Stimulated activated CD4-positive, alpha-beta T cell treated with anti-CD3 and anti-CD28 coated beads, Interleukin-12 subunit alpha, Interleukin-12 subunit beta, amount 100 ng/mL, for 4 hours (primary cell): ENCODE data around the gene KCNMA1.
"Not testable (repeated sequence)": the region's sequence is repeated elsewhere in the genome, so short reads cannot be mapped to it uniquely, and the experiment has no call there.

Experiments
- DNase-seq: peaks from one replicate; pipeline ENCODE4 v3.0.0-alpha.2; 2020

KCNMA1 gene

GRCh38 chr10:77409697-77410471, 227.7 kb downstream of the KCNMA1 start:
- DNase-seq: no peak

GRCh38 chr10:77408259-77408658, 229.3 kb downstream of the KCNMA1 start:
- DNase-seq: no peak

GRCh38 chr10:77406764-77407430, 230.7 kb downstream of the KCNMA1 start:
- DNase-seq: no peak

GRCh38 chr10:77405771-77406241, 231.8 kb downstream of the KCNMA1 start:
- DNase-seq: no peak

- no peak for DNase-seq
Observed at GRCh38 chr10:77404810-77405209, 232.8 kb downstream of the KCNMA1 start.

GRCh38 chr10:77403761-77404160, 233.8 kb downstream of the KCNMA1 start:
- DNase-seq: no peak

GRCh38 chr10:77401683-77402082, 235.9 kb downstream of the KCNMA1 start:
- DNase-seq: no peak

GRCh38 chr10:77400033-77400432, 237.6 kb downstream of the KCNMA1 start:
- no peak for DNase-seq

GRCh38 chr10:77398986-77399755, 238.4 kb downstream of the KCNMA1 start:
- no peak for DNase-seq

- DNase-seq: no peak
Observed at GRCh38 chr10:77398558-77398957, 239.1 kb downstream of the KCNMA1 start.

- no peak for DNase-seq
Observed at GRCh38 chr10:77397103-77397502, 240.5 kb downstream of the KCNMA1 start.

- DNase-seq: no peak
Observed at GRCh38 chr10:77396290-77396689, 241.3 kb downstream of the KCNMA1 start.

GRCh38 chr10:77393821-77394501, 243.6 kb downstream of the KCNMA1 start:
- no peak for DNase-seq

- no peak for DNase-seq
Observed at GRCh38 chr10:77393411-77393810, 244.2 kb downstream of the KCNMA1 start.

- no peak for DNase-seq
Observed at GRCh38 chr10:77392851-77393250, 244.8 kb downstream of the KCNMA1 start.

- no peak for DNase-seq
Observed at GRCh38 chr10:77392236-77392721, 245.3 kb downstream of the KCNMA1 start.

GRCh38 chr10:77391605-77392235, 245.9 kb downstream of the KCNMA1 start:
- DNase-seq: no peak

- DNase-seq: no peak
Observed at GRCh38 chr10:77390481-77390891, 247.1 kb downstream of the KCNMA1 start.

- no peak for DNase-seq
Observed at GRCh38 chr10:77388571-77389100, 249.0 kb downstream of the KCNMA1 start.

GRCh38 chr10:77387701-77388100, 249.9 kb downstream of the KCNMA1 start:
- not testable (repeated sequence) for DNase-seq

- DNase-seq: no peak
Observed at GRCh38 chr10:77387247-77387646, 250.4 kb downstream of the KCNMA1 start.

- DNase-seq: no peak
Observed at GRCh38 chr10:77386838-77387237, 250.8 kb downstream of the KCNMA1 start.
